ENCODE data around the gene ARHGAP12.
A peak's percentile ranks its signal among the peaks of the same experiment; 100 is the strongest.
"Not testable (repeated sequence)": the region's sequence is repeated elsewhere in the genome, so short reads cannot be mapped to it uniquely, and the experiment has no call there.

The ARHGAP12 gene, protein sequence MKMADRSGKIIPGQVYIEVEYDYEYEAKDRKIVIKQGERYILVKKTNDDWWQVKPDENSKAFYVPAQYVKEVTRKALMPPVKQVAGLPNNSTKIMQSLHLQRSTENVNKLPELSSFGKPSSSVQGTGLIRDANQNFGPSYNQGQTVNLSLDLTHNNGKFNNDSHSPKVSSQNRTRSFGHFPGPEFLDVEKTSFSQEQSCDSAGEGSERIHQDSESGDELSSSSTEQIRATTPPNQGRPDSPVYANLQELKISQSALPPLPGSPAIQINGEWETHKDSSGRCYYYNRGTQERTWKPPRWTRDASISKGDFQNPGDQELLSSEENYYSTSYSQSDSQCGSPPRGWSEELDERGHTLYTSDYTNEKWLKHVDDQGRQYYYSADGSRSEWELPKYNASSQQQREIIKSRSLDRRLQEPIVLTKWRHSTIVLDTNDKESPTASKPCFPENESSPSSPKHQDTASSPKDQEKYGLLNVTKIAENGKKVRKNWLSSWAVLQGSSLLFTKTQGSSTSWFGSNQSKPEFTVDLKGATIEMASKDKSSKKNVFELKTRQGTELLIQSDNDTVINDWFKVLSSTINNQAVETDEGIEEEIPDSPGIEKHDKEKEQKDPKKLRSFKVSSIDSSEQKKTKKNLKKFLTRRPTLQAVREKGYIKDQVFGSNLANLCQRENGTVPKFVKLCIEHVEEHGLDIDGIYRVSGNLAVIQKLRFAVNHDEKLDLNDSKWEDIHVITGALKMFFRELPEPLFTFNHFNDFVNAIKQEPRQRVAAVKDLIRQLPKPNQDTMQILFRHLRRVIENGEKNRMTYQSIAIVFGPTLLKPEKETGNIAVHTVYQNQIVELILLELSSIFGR

DNA sequence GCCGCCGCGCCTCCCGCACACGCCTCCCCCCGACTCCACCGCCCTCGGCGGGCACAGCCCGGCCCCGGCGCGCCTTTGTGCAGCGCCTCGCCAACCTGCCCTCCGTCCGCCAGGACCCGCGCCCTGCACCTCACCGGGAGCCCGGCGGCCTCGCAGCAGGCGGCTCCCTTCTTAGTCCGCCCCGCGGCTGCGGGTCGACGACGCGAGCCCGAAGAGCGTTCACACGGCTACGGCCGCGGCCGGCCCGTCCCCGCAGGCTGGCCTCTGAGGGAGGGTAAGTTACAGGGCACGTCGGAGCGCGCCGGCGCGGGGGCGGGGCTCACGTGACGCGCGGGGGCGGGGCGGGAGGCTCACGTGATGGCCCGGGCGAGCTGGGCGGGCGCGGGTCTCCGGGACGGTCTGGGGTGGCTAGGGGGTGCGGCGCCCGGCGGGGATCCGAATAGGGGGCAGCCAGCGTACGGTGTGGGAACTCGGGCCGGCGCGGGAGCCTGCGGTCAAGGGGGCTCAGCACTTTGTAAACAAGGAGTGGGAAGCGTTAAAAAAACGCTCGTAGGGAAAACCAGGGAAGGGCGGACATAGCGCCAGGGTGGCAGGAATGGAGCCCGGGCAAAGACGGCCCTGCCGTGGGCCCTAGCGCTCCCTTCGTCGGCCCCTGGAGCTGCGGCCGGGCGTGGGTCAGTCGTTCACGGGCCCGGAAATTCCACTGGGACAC is at the start of gene ARHGAP12:
TSS of gene ARHGAP12 (minus strand) at position 283 of the 712 bp plus-strand sequence. CDS start 19,976 bp downstream, outside the sequence.
- peak; percentile 78 for DNase-seq (ENCODE audit: low read depth)

DNA sequence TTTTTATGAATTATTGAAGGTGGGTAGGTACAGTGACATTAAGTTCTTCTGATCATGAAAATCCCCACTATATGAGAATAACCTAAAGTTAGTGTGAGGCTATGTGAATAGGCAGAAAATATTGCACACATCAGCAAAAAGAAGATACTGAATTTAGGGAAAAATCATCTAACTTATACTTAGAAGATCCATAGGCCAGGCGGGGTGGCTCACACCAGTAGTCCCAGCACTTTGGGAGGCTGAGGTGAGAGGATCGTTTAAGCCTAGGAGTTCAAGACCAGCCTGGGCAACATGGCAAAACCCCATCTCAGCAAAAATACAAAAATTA is 49.5 kb upstream of the ARHGAP12 start:
- no peak for DNase-seq (ENCODE audit: low read depth)

DNA sequence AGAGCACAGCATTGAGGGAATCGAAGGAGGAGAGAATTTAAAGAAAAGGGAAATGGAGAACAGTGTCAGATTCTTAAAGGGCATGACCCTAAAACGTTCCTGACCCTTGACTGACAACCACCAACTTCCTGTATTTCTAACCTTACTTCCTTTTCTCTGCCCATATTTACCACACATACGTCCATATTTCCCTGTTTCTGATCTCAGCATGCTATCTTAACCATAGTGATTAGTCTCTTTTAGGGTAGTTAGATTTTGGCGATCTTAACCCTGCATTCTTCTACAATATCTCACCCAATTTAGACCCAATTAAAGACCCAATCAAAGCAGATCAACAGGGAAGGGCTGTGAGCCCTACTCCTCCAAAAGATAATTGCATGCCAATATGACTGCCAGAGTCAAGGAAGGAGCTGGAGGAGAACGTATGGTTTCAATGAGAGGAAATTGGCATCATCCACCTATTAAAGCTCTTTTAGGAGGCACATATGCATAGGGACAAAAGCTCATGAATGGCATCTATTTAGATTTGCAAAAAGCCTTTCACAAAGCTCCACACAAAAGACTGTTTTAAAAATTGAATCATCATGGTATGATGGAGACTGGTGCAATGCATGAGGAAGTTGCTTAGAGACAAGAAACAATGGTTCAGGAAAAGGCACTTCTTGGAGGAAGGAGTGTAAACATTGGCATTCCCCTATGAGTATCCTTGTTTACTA is 49.0 kb upstream of the ARHGAP12 start:
- DNase-seq (ENCODE audit: low read depth), result no peak

DNA sequence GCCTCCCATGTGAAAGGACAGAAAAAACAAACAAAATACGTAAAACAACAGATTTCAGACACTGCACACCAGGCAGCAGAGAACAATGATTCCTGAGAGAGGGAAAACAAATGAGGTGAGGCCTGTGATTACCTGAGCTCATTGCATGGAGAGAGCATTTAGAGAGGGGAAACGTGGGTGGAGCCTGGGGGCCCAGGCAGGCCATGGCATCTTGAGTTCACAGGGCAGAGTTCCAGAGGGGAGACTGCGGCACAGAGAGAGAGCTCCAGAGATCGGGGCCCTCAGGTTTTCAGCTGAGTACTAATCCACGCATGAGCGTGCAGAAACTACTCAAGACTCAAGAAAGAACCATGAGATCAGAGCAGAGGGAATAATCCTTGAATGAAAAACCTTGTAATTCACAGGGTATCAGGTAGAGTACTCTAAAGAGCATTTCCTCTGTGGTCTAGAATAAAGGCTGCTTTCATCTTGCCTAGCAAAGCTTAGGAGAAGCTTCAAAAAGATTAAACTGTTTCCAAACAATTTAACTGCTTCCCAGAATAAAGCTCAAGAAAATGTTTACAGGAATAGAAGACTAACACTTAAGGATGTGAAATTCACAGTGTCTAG is 46.6 kb upstream of the ARHGAP12 start:
- no peak for DNase-seq (ENCODE audit: low read depth)

DNA sequence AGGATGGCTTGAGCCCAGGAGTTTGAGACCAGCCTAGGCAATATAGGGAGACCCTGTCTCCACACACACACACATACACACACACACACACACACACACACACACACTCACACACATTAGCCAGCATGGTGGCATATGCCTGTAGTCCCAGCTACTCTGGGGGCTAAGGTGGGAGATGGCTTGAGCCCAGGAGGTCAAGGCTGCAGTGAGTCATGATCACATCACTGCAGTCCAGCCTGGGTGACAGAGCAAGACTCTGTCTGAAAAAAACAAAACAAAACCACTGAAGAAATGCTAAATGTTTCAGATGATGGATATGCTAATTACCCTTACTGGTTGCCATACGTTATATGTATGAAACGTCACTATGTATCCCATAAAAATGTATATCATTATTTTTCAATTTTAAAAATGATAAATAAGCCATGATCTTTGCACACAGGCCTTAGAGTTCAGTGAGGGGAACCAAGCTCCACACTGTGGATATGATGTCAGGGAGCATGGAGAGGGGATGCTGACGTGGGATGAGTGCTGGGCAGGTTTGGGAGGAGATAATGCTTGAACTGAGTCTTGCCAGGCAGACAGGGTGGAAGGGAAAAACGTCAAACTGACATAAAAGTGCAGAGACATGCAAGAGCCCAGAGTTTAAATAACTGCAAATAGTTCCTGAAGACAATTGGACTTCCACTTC is 45.9 kb upstream of the ARHGAP12 start:
- DNase-seq (ENCODE audit: low read depth), result no peak

DNA sequence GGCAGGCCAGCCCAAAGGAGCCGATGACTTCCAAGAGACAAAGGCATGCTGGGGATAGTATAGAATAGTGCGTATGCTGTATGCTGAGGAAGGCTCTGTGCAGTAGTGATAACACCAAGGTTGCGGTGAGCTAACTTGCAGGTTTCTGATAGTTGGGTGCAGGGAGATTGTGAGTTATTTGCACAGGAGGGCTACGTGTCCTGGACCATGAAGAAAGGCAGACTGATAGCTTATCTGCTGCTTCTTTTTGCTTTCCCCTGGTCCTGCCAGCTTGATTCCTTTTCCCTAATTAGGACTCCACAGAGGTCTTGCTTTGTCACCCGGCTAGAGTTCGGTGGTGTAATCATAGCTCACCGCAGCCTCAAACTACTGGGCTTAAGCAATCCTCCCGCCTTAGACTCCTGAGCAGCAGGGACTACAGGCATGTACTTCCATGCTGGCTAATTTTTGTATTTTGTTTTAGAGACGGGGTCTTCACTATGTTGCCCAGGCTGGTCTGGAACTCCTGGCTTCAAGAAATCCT is 43.9 kb upstream of the ARHGAP12 start:
- DNase-seq (ENCODE audit: low read depth), result no peak

DNA sequence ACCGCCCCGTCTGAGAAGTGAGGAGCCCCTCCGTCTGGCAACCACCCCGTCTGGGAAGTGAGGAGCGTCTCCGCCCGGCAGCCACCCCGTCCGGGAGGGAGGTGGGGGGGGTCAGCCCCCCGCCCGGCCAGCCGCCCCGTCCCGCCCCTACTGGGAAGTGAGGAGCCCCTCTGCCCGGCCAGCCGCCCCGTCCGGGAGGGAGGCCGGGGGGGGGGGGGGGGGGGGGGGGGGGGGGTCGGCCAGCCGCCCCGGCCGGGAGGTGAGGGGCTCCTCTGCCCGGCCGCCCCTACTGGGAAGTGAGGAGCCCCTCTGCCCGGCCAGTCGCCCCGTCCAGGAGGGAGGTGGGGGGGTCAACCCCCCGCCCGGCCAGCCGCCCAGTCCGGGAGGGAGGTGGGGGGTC is 41.2 kb upstream of the ARHGAP12 start:
- not testable (repeated sequence) for DNase-seq (ENCODE audit: low read depth)

DNA sequence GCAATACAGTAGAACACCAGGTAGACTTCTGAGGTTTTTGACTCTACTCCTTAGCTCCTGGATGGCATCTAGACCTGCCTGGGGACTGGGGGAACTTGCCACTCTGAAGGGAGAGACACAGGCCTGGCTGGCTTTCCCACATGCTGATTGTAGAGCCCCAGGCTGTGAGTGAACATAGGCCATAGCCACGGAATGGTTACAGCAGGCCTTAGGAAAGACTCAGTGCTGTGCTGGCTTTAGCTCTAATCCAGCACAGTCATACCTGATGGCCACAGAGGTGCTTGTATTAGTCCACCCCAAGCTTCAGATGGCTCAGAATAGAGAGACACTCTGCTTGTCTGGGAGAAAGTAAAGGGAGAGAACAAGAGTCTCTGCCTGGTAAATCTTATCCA is 35.0 kb upstream of the ARHGAP12 start:
- DNase-seq (ENCODE audit: low read depth), result no peak

DNA sequence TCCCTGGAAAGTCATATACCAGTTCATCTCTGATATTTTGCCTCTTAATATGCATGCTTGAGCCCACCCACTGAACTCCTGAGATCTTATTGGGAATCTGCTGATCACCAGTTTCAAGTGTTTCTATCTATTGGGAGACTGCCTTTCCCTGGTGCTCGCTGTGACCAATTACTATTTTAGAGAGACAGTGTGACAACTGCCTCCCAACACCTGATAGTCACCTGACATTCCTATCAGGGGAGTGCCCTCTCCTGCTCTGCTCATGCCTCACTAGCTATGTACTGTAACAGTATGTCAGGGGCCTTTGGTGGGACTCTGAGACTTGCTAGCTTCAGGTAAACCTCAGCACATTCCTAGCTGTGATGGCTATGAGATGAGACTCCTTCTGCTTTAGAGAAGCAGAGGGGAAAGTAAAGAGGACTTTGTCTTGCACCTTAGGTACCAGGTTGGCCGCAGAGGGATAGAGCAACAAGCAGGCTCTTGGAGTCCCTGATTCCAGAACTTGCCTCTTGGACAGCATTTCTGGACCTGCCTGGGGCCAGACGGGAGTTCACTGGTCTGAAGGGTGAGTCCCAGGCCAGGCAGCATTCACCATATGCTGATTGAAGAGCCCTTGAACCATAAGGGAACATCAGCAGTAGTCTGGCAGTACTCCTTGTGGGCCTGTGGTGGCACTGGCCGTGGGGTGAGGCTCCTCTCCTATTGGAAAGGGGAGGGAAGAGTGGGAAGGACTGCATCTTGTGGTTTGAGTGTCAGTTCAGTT is 34.4 kb upstream of the ARHGAP12 start:
- DNase-seq (ENCODE audit: low read depth), result no peak

DNA sequence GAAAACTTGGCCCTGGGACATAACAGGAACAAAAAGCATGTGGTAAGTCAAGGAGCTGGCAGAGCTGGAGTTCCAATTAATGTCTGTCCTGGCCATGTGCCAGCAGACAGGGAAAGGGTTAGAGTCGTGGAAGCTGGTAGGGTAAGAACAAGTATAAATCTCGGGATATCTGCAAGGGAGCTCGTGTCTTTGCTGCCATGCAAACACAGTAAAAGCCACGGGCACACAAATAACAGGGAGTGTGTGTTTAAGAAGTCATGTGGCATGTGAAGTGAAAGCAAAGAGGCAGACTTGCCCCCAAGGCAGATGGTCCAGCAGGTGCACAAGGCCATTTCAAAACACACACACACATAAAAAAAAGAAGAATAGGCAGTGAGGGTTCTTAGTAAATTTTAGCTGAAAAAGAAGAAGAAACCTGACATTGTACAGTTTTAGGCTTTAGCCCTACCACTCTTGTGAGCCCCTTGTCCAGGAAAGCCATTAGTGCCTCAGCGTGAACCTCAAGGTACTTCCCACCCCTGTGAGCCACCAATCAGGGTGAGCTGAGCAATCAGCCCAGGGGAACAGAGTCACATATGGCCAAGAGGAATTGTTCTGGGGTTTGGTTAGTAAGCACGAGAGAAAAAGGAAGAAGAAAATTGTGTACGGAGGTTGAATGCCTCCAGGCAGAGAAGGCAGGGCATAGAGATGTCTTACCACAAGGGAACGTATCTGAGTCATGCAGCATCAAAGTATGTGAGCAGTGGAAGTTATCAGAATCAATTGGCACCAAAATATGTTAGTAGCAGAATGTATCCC is 32.8 kb upstream of the ARHGAP12 start:
- DNase-seq (ENCODE audit: low read depth), result no peak

DNA sequence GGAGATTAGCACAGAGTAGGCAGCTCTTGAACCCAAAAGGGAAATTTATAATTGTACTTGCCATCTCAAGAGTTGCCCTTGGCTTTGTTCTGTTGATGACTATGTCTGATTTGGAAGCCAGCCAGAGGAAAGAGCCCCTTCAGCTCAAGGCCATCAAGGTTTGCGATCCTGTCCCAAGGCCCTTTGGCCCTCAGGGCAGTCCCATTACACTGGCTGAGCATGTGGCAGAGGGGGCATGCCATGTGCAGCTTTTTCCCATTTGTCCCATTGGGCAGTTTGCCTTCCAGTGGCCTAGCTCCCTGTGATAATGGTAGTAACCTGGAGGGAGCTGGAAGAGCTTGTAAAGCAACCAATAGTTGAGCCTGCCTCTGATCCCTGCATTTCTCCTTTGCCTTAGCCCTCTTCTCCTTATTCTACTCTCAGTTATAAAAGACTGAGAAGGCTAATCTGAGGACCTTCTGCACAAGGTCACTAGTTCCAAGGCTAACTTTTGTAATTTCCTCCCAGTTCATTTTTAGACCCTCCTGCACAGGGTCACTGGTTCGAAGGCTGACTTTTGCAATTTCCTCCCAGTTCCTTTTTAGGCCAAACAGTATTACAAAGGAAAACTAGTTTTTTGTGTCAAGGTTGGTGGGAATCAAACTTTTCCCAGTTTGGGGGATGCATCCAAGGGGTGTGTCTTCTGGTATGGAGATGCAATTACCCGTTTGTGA is 31.0 kb upstream of the ARHGAP12 start:
- no peak for DNase-seq (ENCODE audit: low read depth)

DNA sequence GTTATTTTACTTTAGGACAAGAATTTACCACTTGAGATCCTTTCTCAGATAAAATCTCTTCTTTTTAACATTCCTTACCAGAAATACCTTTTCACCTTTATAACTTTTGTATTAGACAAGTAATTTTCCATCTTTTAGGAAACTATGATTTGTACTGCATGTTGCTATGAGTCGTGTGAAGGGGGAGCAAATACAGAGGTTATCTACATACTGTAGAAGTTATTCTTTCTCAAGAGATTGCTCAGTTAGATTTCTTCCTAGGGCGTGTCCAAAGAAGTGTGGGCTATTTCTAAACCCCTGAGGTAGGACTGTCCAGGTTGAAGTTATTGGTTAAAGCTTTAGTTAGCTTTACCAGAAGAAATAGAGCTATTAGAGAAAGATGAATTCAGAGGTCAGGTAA is 30.2 kb upstream of the ARHGAP12 start:
- DNase-seq (ENCODE audit: low read depth), result no peak

DNA sequence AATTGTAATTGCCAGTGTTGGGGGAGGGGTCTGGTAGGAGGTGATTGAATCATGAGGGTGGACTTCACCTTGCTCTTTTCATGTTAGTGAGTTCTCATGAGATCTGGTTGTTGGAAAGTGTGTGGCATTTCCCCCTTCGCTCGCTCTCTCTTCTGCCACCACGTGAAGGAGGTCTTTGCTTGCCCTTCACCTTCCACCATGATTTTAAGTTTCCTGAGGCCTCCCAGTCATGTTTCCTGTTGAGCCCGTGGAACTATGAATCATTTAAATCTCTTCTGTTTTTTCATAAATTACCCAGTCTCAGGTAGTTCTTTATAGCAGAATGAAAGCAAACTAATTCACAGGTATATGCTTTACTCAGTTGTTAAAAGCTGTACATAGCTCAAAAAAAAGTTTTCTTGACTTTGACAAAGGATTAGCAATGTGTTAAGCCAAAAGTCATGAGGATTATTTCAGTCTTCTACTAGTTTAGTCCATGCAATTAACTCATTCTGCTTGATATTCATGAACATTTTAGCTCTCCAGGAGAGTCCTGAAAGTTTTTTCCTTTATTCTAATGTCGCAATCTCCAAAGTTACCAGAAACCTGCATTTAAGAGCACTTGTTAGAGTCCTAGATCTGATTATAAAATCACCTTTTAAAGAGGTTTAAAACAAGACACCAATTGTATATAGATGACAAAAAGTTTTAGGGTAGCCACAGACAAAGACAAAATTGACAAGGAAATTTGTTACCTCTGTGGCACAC is 27.7 kb upstream of the ARHGAP12 start:
- no peak for DNase-seq (ENCODE audit: low read depth)

DNA sequence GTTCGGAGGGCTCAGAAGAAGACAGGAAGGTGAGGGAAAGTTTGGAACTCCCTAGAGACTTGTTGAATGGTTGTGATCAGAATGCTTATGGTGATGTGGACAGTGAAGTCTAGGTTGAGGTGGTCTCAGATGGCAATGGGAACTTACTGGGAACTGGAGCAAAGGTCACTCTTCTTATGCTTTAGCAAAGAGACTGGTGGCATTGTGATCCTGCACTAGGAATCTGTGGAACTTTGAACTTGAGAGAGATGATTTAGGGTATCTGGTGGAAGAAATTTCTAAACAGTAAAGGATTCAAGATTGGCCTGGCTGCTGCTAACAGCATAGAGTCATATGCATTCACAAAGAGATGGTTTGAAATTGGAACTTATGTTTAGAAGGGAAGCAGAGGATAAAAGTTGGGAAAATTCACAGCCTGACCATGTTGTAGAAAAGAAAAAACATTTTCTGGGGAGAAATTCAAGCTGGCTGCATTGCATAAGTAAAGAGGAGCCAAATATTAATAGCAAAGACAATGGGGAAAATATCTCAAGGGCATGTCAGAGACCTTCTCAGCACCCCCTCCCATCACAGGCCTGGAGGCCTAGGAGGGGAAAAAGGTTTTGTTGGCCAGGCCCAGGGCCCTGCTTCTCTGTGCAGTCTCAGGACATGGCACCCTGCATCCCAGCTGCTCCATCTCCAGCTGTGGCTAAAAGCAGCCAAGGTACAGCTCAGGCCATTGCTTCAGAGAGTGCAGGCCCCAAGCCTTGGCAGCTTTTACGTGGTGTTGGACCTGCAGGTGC is 26.0 kb upstream of the ARHGAP12 start:
- no peak for DNase-seq (ENCODE audit: low read depth)

DNA sequence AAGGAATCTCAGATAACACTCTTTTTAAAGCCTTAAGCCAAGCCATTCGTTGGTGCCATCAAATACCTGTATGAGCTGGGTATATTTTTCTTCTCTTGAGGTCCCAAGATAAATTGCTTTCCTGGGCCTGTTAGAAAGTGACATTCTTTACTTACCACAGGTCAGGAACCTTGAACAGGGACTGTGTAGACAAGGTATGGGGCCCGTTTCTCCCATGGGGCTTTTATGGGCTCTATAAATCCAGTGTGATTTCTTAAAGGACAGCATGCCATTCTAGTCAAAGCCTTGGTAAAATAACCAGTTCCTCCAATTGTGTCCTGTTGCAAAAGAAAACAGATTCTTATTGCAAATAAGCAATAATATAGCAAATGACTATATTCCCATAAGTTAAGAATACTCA is 24.8 kb upstream of the ARHGAP12 start:
- DNase-seq (ENCODE audit: low read depth), result no peak

DNA sequence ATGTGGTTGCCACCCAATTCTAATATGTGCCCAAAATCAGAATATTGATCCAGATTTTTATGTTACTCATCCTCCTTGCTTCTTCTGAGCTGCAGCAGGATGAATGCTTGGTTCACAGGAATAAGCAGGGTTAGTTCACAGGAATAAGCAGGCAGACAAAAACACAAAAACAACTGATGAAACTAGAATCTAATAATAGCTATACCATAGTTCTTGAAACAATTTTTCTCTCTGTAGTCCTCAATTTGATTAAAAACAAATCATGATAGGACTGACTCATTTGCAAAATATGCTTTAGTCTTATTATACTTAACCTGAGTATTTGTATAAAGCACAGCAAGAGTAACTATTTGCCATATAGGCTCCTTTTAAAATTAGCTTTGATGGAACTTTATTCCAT is 24.4 kb upstream of the ARHGAP12 start:
- no peak for DNase-seq (ENCODE audit: low read depth)

DNA sequence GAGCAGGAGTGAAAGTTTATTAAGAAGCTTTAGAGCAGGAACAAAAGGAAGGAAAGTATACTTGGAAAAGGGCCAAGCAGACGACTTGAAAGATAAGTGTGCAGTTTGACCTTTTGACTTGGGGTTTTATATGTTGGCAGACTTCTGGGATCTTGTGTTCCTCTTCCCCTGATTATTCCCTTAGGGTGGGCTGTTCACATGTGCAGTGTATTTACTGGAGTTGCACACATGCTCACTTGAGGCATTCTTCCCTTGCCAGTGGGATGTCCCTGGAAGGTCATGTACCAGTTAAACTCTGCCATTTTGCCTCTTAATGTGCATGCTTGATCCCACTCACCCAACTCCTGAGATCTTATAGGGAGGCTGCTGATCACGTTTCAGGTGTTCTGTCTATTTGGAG is 23.4 kb upstream of the ARHGAP12 start:
- DNase-seq (ENCODE audit: low read depth), result no peak
